Measurements from ENCODE around the gene SPSB2. TPM values are rescaled to one million over a fixed set of nuclear protein-coding genes. Genes with fewer than 3 reads are reported as not detected.
A peak's percentile ranks its signal among the peaks of the same experiment; 100 is the strongest.

The SPSB2 gene
- total RNA-seq, 4 donors from 2014 or later: 3.0 to 16.5 (median 7.5) TPM

DNA sequence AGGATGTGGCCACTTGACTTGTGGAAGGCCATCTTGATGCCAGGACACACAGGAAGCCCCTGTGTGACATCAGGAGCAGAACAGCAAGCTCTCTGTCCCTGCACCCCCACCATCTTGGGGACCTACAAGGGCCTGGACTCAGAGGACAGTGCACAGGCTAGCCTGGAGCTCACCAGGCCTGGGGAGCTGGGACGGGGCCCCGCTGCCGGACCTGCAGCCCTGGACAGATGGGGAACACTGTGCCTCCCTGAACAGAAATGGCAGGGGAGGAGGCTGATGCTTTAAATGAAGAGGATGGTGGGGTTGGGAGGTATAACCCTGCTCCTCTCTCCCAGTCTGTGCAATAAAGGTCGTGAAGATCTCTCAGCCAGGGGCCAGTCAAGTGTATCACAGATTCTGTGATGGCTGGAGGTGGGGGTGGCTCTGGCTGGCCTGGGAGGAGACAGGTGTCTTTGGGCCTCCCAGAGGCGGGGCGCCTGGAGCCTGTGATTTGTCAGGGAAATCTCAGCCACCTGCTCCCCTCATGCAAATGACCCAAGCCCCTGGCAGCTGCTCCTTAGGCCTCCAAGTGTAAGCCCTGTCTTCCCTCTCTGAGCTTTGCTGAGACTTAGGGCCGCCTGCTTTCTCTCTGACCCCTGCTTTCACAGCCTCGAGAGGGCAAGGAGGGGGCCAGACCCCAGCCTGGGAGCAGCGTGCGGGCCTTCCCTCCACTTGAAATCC, 33.5 kb downstream of the SPSB2 start:
- DNase-seq (ENCODE audit: low spot score in 2 of 2): no peak
- Histone ChIP-seq H3K27me3 (no peaks in the 10 kb centered on the region), H3K27ac (no peak overlapping the region), H3K4me1 (no peaks in the 10 kb centered on the region), H3K36me3 (peaks cover 43% of the 10 kb centered on the region), H3K9me3 (no peaks in the 10 kb centered on the region), H3K4me3 (no peak overlapping the region)
- WGBS: 78% methylated on average over 10 of the region's 10 CpGs
- no peak for TF ChIP-seq POLR2AphosphoS5 (IDR thresholded peaks at IDR 0.05)
- TF ChIP-seq POLR2A (IDR thresholded peaks at IDR 0.05): no peak
- no peak for TF ChIP-seq CTCF (IDR thresholded peaks at IDR 0.05)

- DNase-seq (ENCODE audit: low spot score in 2 of 2): no peak
- H3K4me1 ChIP-seq: no peaks in the 10 kb centered on the region
- no peaks in the 10 kb centered on the region for H3K9me3 ChIP-seq
- peaks cover 46% of the 10 kb centered on the region for H3K36me3 ChIP-seq
- no peaks in the 10 kb centered on the region for H3K27me3 ChIP-seq
- no peak overlapping the region for H3K27ac ChIP-seq
- TF ChIP-seq POLR2AphosphoS5 (IDR thresholded peaks at IDR 0.05) (no peak), POLR2A (IDR thresholded peaks at IDR 0.05) (no peak), EP300 (IDR thresholded peaks at IDR 0.05) (no peak), CTCF (IDR thresholded peaks at IDR 0.05) (no peak)
- WGBS: 85% methylated on average over 16 of the region's 16 CpGs
- no peak overlapping the region for H3K4me3 ChIP-seq
Observed at GRCh38 chr12:6838854-6839253, 34.2 kb downstream of the SPSB2 start.

DNA sequence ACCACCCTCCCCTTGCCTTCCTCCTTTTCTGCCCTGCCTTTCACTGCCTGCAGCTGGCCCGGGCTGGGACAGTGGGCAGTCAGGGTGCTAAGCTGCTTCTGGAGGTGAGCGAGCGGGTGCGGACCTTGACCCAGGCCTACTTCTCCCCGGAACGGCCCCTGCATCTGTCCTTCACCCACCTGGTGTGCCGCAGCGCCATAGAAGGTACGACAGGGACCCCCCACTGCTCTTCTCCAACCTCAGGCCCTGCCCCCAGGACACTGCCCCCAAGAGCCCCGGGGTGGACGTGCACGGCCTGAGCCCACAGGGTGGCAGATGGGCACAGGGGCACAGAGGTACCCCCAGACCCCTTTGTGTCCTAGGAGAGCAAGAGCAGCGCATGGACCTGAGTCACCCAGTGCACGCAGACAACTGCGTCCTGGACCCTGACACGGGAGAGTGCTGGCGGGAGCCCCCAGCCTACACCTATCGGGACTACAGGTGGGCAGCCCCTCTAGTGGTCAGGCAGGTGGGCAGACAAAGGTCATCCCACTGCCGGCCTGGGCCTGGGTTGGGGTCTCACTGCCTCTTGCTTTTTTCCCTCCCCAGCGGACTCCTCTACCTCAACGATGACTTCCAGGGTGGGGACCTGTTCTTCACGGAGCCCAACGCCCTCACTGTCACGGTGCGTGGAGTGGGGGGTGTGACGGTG, 35.6 kb downstream of the SPSB2 start:
- TF ChIP-seq CTCF (IDR thresholded peaks at IDR 0.05): no peak
- Histone ChIP-seq H3K9me3 (no peaks in the 10 kb centered on the region), H3K27ac (no peak overlapping the region), H3K27me3 (no peaks in the 10 kb centered on the region), H3K4me3 (no peak overlapping the region), H3K4me1 (no peaks in the 10 kb centered on the region), H3K36me3 (peaks cover 44% of the 10 kb centered on the region)
- 93% methylated on average over 15 of the region's 26 CpGs for WGBS
- peak in 1 of 2 donors; percentile 65 for DNase-seq (ENCODE audit: low spot score in 2 of 2)

- DNase-seq (ENCODE audit: low spot score in 2 of 2): no peak
- H3K4me3 ChIP-seq: no peak overlapping the region
- TF ChIP-seq EP300 (IDR thresholded peaks at IDR 0.05) (no peak), POLR2A (IDR thresholded peaks at IDR 0.05) (no peak), CTCF (IDR thresholded peaks at IDR 0.05) (no peak), POLR2AphosphoS5 (IDR thresholded peaks at IDR 0.05) (no peak)
- 87% methylated on average over 13 of the region's 16 CpGs for WGBS
- H3K27me3 ChIP-seq: no peaks in the 10 kb centered on the region
- no peaks in the 10 kb centered on the region for H3K9me3 ChIP-seq
- no peaks in the 10 kb centered on the region for H3K4me1 ChIP-seq
- no peak overlapping the region for H3K27ac ChIP-seq
- peaks cover 44% of the 10 kb centered on the region for H3K36me3 ChIP-seq
Observed at GRCh38 chr12:6836851-6837250, 36.3 kb downstream of the SPSB2 start.

DNA sequence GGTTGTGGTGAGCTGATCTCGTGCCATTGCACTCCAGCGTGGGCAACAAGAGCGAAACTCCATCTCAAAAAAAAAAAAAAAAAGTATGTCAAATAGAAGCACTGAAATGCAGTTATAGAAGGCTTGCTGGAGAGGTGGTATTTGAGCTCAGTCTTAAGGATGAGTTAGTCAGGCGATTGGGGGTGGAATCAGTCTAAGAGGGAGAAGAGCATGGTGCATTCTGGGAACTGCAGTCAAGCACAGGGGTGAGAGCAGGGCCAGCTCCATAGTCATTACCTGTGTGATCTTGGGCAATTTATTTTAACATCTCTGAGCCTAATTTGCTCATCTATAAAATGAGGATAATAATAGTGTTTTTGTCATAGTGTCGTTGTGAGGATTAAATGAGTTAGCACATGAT, 38.2 kb downstream of the SPSB2 start:
- Histone ChIP-seq H3K36me3 (peaks cover 45% of the 10 kb centered on the region), H3K27ac (no peak overlapping the region), H3K4me3 (no peak overlapping the region), H3K27me3 (no peaks in the 10 kb centered on the region), H3K4me1 (peaks cover 1% of the 10 kb centered on the region), H3K9me3 (no peaks in the 10 kb centered on the region)
- TF ChIP-seq POLR2AphosphoS5 (IDR thresholded peaks at IDR 0.05) (no peak), POLR2A (IDR thresholded peaks at IDR 0.05) (no peak), CTCF (IDR thresholded peaks at IDR 0.05) (no peak), EP300 (IDR thresholded peaks at IDR 0.05) (no peak)
- no peak for DNase-seq (ENCODE audit: low spot score in 2 of 2)
- WGBS: 83% methylated on average over 5 of the region's 5 CpGs

Measured in suprapubic skin (tissue), 4 donors.